IMR-90 (cell line): Measurements from ENCODE around the gene TPR. TPM values are rescaled to one million over a fixed set of nuclear protein-coding genes. Genes with fewer than 3 reads are reported as not detected.

Experiments used
- ATAC-seq: fragments of 200-7000 bp; cut with Tn5 transposase; 2 replicates; pipeline ENCODE4 v1.9.1; 2020; ENCODE audit warnings: low read depth, mild to moderate bottlenecking, moderate library complexity
- BruUV-seq: library from RNA; stranded (reverse); fragments of 400-500 nt; replicated peaks from 2 replicates; lab custom pipeline; 2021; lab: Mats Ljungman, UMichigan
- CTCF ChIA-PET: fragments of 300-600 bp; formaldehyde crosslinking; extraction: SDS; loops from one replicate; lab custom pipeline; 2021; ENCODE audit warnings: antibody characterized with exemption; lab: Yijun Ruan, JAX
- POLR2A ChIA-PET: fragments of 300-600 bp; sonication (Branson Sonifier 250); formaldehyde crosslinking; loops from one replicate; lab custom pipeline; 2022; ENCODE audit warnings: antibody characterized with exemption; ENCODE audit not compliant: unreplicated experiment; lab: Charles Lee
- DNase-seq: peaks from one replicate; pipeline ENCODE4 v3.0.0; 2013
- H2AFZ ChIP-seq: replicated peaks from 2 replicates; pipeline ENCODE3; 2013; ENCODE audit warnings: low read length, mild to moderate bottlenecking; ENCODE audit not compliant: poor library complexity
- H2AK5ac ChIP-seq: 2 replicates; pipeline ENCODE4 v1.6.1; 2013; ENCODE audit warnings: low read depth, low read length, inconsistent platforms
- H2AK9ac ChIP-seq: replicated peaks from 2 replicates; pipeline ENCODE3; 2013; ENCODE audit warnings: mild to moderate bottlenecking, low read depth, low read length, moderate library complexity; ENCODE audit not compliant: poor library complexity
- H2BK120ac ChIP-seq: 2 replicates; pipeline ENCODE4 v1.6.1; 2013; ENCODE audit warnings: low read depth, low read length, inconsistent platforms
- H2BK15ac ChIP-seq: 3 replicates; pipeline ENCODE4 v1.6.1; 2013; ENCODE audit warnings: low read depth, low read length, inconsistent platforms
- H2BK20ac ChIP-seq: 2 replicates; pipeline ENCODE4 v1.6.1; 2013; ENCODE audit warnings: low read depth, mild to moderate bottlenecking, inconsistent platforms, low read length, moderate library complexity
- H2BK5ac ChIP-seq: 2 replicates; pipeline ENCODE4 v1.6.1; 2013; ENCODE audit warnings: mild to moderate bottlenecking, low read depth, low read length, inconsistent platforms; ENCODE audit not compliant: poor library complexity, severe bottlenecking
- H3K14ac ChIP-seq: replicated peaks from 2 replicates; pipeline ENCODE4 v1.6.1; 2013; ENCODE audit warnings: low read depth, low read length, inconsistent platforms
- H3K18ac ChIP-seq: 2 replicates; pipeline ENCODE4 v1.6.1; 2013; ENCODE audit warnings: low read depth, low read length, control low read depth
- H3K23ac ChIP-seq: 2 replicates; pipeline ENCODE4 v1.6.1; 2013; ENCODE audit warnings: low read depth, low read length, inconsistent platforms
- H3K27ac ChIP-seq: 2 replicates; pipeline ENCODE4 v1.5.1; 2013; ENCODE audit warnings: mild to moderate bottlenecking, control low read depth, low read length; ENCODE audit not compliant: insufficient read depth
- H3K27me3 ChIP-seq: 2 replicates; pipeline ENCODE4 v1.6.1; 2013; ENCODE audit warnings: low read length; ENCODE audit not compliant: control insufficient read depth, insufficient read depth
- H3K36me3 ChIP-seq: 2 replicates; pipeline ENCODE4 v1.6.1; 2013; ENCODE audit warnings: low read length, mixed read lengths; ENCODE audit not compliant: control insufficient read depth, insufficient read depth
- H3K4ac ChIP-seq: 2 replicates; pipeline ENCODE4 v1.6.1; 2013; ENCODE audit warnings: low read depth, low read length, inconsistent platforms
- H3K4me1 ChIP-seq: 2 replicates; pipeline ENCODE4 v1.6.1; 2013; ENCODE audit warnings: low read length, mixed read lengths; ENCODE audit not compliant: control insufficient read depth, insufficient read depth
- H3K4me2 ChIP-seq: 2 replicates; pipeline ENCODE4 v1.6.1; 2013; ENCODE audit warnings: low read depth, mild to moderate bottlenecking, control low read depth, low read length, moderate library complexity
- H3K4me3 ChIP-seq: 2 replicates; pipeline ENCODE4 v1.5.1; 2013; ENCODE audit warnings: low read depth, mild to moderate bottlenecking, control low read depth, low read length, moderate library complexity; ENCODE audit not compliant: insufficient read depth
- H3K56ac ChIP-seq: 2 replicates; pipeline ENCODE4 v1.6.1; 2013; ENCODE audit warnings: low read length, inconsistent platforms; ENCODE audit not compliant: insufficient read depth; ENCODE audit errors: extremely low read depth
- H3K79me1 ChIP-seq, 2 experiments: 2 replicates each; pipeline ENCODE4 v1.6.1; 2013; ENCODE audit warnings: low read length in 2 of 2, inconsistent platforms in 1 of 2, low read depth in 1 of 2
- H3K9ac ChIP-seq: 2 replicates; pipeline ENCODE4 v1.6.1; 2013; ENCODE audit warnings: low read depth, low read length, control low read depth
- H3K9me1 ChIP-seq: 2 replicates; pipeline ENCODE4 v1.6.1; 2013; ENCODE audit warnings: low read length, inconsistent platforms; ENCODE audit not compliant: insufficient read depth
- H3K9me3 ChIP-seq: 2 replicates; pipeline ENCODE4 v1.6.1; 2013; ENCODE audit warnings: low read length; ENCODE audit not compliant: control insufficient read depth, insufficient read depth
- H4K20me1 ChIP-seq: 2 replicates; pipeline ENCODE4 v1.6.1; 2013; ENCODE audit warnings: low read length, inconsistent platforms; ENCODE audit not compliant: insufficient read depth
- H4K5ac ChIP-seq: 2 replicates; pipeline ENCODE4 v1.6.1; 2013; ENCODE audit warnings: mild to moderate bottlenecking, low read depth, low read length, control low read depth
- H4K8ac ChIP-seq, 2 experiments: 2 replicates each; pipeline ENCODE4 v1.6.1; 2013; ENCODE audit warnings: low read depth in 2 of 2, low read length in 2 of 2, control low read depth in 1 of 2, inconsistent platforms in 1 of 2
- H4K91ac ChIP-seq: 2 replicates; pipeline ENCODE4 v1.6.1; 2013; ENCODE audit warnings: low read depth, low read length, inconsistent platforms; ENCODE audit not compliant: insufficient read depth
- CHD1 ChIP-seq: IDR thresholded peaks from 2 replicates; pipeline ENCODE4 v1.6.1; 2012; ENCODE audit warnings: low read depth, low read length, improper control_type of control experiment
- MAFK ChIP-seq: IDR thresholded peaks from 2 replicates; pipeline ENCODE4 v1.6.1; 2012; ENCODE audit warnings: low read depth, low read length, improper control_type of control experiment
- MAZ ChIP-seq: IDR thresholded peaks from 2 replicates; pipeline ENCODE4 v1.6.1; 2012; ENCODE audit warnings: low read depth, mild to moderate bottlenecking, low read length, improper control_type of control experiment, moderate library complexity, borderline replicate concordance
- MXI1 ChIP-seq: IDR thresholded peaks from 2 replicates; pipeline ENCODE4 v1.6.1; 2012; ENCODE audit warnings: low read depth, mild to moderate bottlenecking, low read length, moderate library complexity, borderline replicate concordance
- POLR2A ChIP-seq: IDR thresholded peaks from 2 replicates; pipeline ENCODE4 v1.6.1; 2012; ENCODE audit warnings: mild to moderate bottlenecking, low read depth, low read length
- RAD21 ChIP-seq: IDR thresholded peaks from 2 replicates; pipeline ENCODE4 v1.6.1; 2012; ENCODE audit warnings: low read length, improper control_type of control experiment
- RCOR1 ChIP-seq: IDR thresholded peaks from 2 replicates; pipeline ENCODE4 v1.6.1; 2012; ENCODE audit warnings: mild to moderate bottlenecking, low read length, improper control_type of control experiment; ENCODE audit not compliant: insufficient replicate concordance
- SMC3 ChIP-seq: fragments of 150-350 bp; IDR thresholded peaks from 2 replicates; pipeline ENCODE4 v1.6.1; 2016; ENCODE audit warnings: low read depth, mild to moderate bottlenecking, antibody characterized with exemption, low read length, moderate library complexity
- WGBS, 2 experiments: methylation state at CpG; one replicate each; pipeline versions ENCODE4 v1.1.5 to v1.1.7; 2013; ENCODE audit warnings: missing lambda C conversion rate in 2 of 2; ENCODE audit not compliant: insufficient read length in 1 of 2; ENCODE audit errors: extremely low coverage in 2 of 2; 5-methylcytosine and 5-hydroxymethylcytosine counted together
- dilution Hi-C: fragments of 300-500 bp; cut with HindIII; formaldehyde crosslinking; loops from one replicate; pipeline ENCODE4 v1.14.3; 2018; ENCODE audit warnings: low sequenced_read_pairs; ENCODE audit not compliant: unreplicated experiment
- in situ Hi-C: fragments of 300-500 bp; cut with MboI; formaldehyde crosslinking; loops from 3 replicates; pipeline ENCODE4 v1.14.3; 2019; ENCODE audit warnings: low sequenced_read_pairs, inconsistent platforms, mixed read lengths
- intact Hi-C: fragments of 100-400 bp; cut with micrococcal nuclease; formaldehyde crosslinking; loops from 2 replicates; pipeline ENCODE4 v1.10.0; 2022
- polyA plus RNA-seq, 3 experiments: library from polyadenylated mRNA; depleted of rRNA; stranded (reverse); fragments of >200 nt; gene quantifications; 2 replicates each; pipeline ENCODE4 v1.2.3, GENCODE V29; 2012; ENCODE audit warnings: low replicate concordance in 1 of 3
- total RNA-seq: library from RNA; depleted of rRNA; stranded (reverse); fragments of >200 nt; gene quantifications from 2 replicates; pipeline ENCODE4 v1.2.3, GENCODE V29; 2012
- TF ChIP-seq, protein P1 (sequence below): fragments of 150-350 bp; IDR thresholded peaks from 2 replicates; pipeline ENCODE4 v1.6.1; 2016; ENCODE audit warnings: low read depth, mild to moderate bottlenecking, low read length, moderate library complexity, borderline replicate concordance
- TF ChIP-seq, protein P2 (sequence below): conservative IDR thresholded peaks from 2 replicates; pipeline ENCODE4 v1.5.1; 2012; ENCODE audit warnings: mild to moderate bottlenecking, low read depth, low read length, improper control_type of control experiment

TPR gene
- total and polyA plus RNA-seq, 2 of the 4 experiments (the other 2 are of a cell fraction) = 38.2 to 60.4 TPM

DNA sequence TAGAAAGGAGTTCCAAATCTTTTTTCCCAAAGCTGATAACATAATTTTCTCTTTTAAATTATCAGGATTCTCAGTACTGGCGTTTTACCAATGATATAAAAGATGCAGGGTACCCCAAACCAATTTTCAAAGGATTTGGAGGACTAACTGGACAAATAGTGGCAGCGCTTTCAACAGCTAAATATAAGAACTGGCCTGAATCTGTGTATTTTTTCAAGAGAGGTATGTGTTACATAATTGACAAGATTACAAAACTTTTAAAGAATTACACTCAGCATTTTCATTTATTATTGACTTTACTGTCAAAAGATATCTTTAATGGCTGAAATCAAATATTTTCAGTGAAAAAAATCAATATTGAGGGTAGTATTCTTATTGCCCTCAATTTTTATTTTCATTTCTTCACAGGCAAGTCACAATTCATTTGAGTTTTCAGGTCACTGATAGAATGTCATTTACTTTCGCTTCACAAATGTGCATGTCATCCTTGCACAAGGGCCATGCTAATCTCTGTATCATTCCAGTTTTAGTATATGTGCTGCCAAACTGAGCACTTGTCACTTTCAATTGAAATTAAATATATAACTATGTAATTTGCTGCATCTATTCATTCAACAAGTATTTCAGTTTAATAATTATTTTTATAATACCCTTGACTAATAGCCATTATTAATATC lies 63.5 kb downstream of the TPR start:
- no CpG with 5 or more reads among the region's 3 CpGs for WGBS, 2 experiments
- intact Hi-C loops (no loop called here), dilution Hi-C loops (no loop called here), in situ Hi-C loops (no loop called here)
- H2BK120ac ChIP-seq = no peak overlapping the region
- no peak overlapping the region for H2BK5ac ChIP-seq
- H3K4me2 ChIP-seq = no peak overlapping the region
- H3K56ac ChIP-seq = no peak overlapping the region
- H3K9ac ChIP-seq = no peak overlapping the region
- POLR2A ChIA-PET = no interaction called here
- no peak overlapping the region for H3K27ac ChIP-seq
- no peaks in the 10 kb centered on the region for H3K9me3 ChIP-seq
- no peak overlapping the region for H2AK9ac ChIP-seq
- CTCF ChIA-PET = interaction anchor here (0.6 kb wide), 1 partner anchor 19 kb away, joined by 3 read pairs; no protein-coding TSS in a partner anchor
- no peak overlapping the region for H2BK20ac ChIP-seq
- no peak overlapping the region for H3K23ac ChIP-seq
- no peak overlapping the region for H3K18ac ChIP-seq
- H2BK15ac ChIP-seq = no peak overlapping the region
- peaks cover 0 to 2% of the 10 kb centered on the region in 2 experiments; a peak in 1 of 4 replicates for H3K79me1 ChIP-seq
- no peak overlapping the region for H4K91ac ChIP-seq
- no peak overlapping the region for H2AK5ac ChIP-seq
- H3K9me1 ChIP-seq = 0 out of 2 replicates have a peak, but pooled peaks cover 3% of the 10 kb centered on the region
- no peaks in the 10 kb centered on the region for H4K20me1 ChIP-seq
- H3K4ac ChIP-seq = no peak overlapping the region
- TF ChIP-seq CHD1 (no peak), MAFK (no peak), POLR2A (no peak), MXI1 (no peak), SMC3 (no peak), MAZ (no peak), RAD21 (no peak), RCOR1 (no peak)
- TF ChIP-seq, protein P1, sequence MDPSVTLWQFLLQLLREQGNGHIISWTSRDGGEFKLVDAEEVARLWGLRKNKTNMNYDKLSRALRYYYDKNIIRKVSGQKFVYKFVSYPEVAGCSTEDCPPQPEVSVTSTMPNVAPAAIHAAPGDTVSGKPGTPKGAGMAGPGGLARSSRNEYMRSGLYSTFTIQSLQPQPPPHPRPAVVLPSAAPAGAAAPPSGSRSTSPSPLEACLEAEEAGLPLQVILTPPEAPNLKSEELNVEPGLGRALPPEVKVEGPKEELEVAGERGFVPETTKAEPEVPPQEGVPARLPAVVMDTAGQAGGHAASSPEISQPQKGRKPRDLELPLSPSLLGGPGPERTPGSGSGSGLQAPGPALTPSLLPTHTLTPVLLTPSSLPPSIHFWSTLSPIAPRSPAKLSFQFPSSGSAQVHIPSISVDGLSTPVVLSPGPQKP = no peak
- TF ChIP-seq, protein P2, sequence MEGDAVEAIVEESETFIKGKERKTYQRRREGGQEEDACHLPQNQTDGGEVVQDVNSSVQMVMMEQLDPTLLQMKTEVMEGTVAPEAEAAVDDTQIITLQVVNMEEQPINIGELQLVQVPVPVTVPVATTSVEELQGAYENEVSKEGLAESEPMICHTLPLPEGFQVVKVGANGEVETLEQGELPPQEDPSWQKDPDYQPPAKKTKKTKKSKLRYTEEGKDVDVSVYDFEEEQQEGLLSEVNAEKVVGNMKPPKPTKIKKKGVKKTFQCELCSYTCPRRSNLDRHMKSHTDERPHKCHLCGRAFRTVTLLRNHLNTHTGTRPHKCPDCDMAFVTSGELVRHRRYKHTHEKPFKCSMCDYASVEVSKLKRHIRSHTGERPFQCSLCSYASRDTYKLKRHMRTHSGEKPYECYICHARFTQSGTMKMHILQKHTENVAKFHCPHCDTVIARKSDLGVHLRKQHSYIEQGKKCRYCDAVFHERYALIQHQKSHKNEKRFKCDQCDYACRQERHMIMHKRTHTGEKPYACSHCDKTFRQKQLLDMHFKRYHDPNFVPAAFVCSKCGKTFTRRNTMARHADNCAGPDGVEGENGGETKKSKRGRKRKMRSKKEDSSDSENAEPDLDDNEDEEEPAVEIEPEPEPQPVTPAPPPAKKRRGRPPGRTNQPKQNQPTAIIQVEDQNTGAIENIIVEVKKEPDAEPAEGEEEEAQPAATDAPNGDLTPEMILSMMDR = no peak
- H3K36me3 ChIP-seq = peaks cover 13% of the 10 kb centered on the region
- no TSS peak for BruUV-seq
- DNase-seq (no peak), ATAC-seq (no peak)
- H4K8ac ChIP-seq = no peak overlapping the region
- H3K4me3 ChIP-seq = no peak overlapping the region
- H3K14ac ChIP-seq = no peak overlapping the region
- H2AFZ ChIP-seq = no peak overlapping the region
- no peaks in the 10 kb centered on the region for H3K27me3 ChIP-seq
- no peak overlapping the region for H4K5ac ChIP-seq
- no peaks in the 10 kb centered on the region for H3K4me1 ChIP-seq
